NCI-H2227 (cell line): ENCODE results near the gene MYO7A.

Experiments used
- DNase-seq: peaks from one replicate; lab custom pipeline; 2025; ENCODE audit not compliant: unreplicated experiment; lab: John Stamatoyannopoulos, UW

The MYO7A gene

GRCh38 chr11:77110836-77111235, 17.2 kb upstream of the MYO7A start:
- DNase-seq: no peak

DNA sequence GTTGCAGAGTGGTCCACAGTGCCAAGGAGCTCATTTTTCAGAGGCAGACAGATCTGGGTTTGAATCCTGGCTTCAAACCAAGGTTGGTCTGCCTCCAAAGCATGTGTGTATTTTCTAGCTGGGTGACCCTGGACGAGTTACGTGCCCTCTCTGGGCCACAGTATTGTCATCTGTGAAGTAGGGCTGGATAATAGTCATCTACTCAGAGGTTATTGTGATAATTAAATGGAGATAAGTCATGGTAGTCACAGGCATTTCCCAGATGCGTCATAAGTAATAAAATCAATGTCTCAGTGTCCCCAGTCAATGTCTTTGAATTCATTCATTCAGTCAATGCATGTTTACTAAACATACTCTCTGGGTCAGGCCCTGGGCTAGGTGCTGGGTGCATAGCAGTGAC, 16.8 kb upstream of the MYO7A start:
- no peak for DNase-seq

- DNase-seq: no peak
Measured at GRCh38 chr11:77111946-77112345, 16.1 kb upstream of the MYO7A start.

DNA sequence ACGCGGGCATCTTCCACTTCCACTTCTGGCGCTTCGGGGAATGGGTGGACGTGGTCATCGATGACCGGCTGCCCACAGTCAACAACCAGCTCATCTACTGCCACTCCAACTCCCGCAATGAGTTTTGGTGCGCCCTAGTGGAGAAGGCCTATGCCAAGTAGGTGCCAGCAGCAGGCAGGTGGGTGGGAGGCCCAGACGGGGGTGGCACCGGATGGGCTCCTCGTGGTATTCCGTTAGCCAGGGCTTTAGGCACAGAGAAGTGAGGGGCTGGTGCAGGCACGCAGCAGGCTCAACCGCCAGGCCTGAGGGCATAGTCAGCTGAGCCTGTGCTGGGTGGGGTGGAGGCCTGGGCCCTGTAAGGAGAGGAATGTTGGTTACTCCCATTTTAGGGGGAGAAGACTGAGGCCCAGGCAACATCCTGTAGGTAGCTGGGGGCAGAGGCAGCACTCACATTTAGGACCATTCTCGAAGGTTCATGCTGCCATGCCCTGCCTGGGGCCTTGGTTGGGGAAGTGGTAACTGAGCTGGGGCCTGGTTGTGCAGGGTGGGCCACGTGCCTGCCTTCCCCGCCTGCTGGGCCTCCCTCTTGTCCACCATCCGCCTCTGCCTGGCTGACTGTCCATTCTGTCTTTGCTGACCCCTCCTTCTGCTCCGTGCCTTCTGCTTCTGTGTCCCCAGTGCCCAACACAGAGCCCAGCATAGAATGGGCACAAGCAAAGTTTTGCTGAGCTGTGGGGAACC, 15.2 kb upstream of the MYO7A start:
- no peak for DNase-seq

DNA sequence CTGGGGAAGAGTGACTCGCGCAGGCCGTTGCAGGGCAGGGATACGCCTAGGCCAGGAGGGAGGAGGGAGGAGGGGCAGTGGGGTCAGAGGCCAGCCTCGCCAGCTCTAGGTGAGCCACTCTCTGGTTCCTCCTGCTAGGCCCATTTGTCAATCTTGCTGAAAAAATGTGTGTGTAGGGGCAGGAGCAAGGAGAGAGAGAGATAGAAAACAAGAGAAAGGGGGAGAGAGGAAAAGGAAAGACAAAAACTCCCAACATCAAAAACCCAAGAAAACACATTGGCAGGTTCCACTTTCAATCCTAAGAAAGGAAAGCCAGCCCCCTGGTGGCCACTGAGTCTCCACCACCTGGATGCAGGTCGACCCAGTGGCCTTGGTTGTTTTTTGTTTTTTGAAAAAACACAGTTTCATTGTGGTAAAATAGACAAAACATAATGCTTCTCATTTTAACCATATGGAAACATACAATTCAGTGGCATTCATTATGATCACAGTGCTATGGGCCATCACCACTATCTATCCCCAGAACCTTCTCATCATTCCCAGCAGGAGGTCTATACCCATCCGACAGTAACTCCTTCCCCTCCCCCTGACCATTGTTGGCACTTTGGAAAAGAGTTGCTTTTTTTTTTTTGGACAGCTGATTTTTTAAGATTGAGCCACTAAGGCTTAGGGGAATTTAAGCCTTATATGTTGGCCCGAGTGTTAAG, 14.5 kb upstream of the MYO7A start:
- DNase-seq: peak; percentile 54

GRCh38 chr11:77114089-77114463, 14.0 kb upstream of the MYO7A start:
- DNase-seq: no peak

- DNase-seq: no peak
Measured at GRCh38 chr11:77115181-77115611, 12.8 kb upstream of the MYO7A start.

GRCh38 chr11:77115956-77116355, 12.1 kb upstream of the MYO7A start:
- no peak for DNase-seq

DNA sequence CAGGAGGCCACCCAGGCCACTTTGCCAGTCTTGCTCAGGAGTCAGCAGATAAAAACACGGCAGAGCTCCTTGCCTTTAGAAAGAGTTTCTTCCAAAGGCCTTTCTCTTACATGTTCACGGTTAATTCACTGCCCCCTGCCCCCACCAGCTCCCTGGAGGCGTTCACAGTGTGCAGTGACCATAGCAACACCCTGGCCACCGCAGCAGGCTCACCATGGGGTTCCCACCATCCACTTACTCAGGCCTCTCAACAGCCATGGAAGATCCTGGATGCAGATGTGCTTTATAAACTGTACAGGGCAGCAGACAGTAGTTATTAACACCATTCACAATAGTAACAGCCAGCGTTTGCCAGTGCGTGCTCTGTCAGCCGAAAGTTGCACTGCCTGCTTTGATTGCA, 10.6 kb upstream of the MYO7A start:
- DNase-seq: peak; percentile 85

GRCh38 chr11:77118086-77118485, 10.0 kb upstream of the MYO7A start:
- DNase-seq: peak; percentile 43

DNA sequence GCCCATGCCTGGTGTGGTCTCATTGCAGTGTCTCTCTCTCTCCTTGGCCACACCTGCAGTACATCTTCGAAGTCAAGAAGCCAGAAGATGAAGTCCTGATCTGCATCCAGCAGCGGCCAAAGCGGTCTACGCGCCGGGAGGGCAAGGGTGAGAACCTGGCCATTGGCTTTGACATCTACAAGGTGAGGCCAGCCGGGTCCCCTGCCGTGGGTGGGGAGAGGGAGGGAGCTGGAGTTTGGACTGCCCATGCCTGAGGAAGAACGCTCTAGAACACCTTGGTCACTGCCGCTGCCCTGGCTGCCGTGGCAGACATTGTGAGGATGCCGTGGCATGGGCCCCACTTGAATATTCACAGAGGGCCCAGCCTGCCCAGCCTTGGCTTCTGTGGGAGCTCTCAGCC, 9.1 kb upstream of the MYO7A start:
- DNase-seq: no peak

- no peak for DNase-seq
Measured at GRCh38 chr11:77119531-77119936, 8.5 kb upstream of the MYO7A start.

- no peak for DNase-seq
Measured at GRCh38 chr11:77120571-77120970, 7.5 kb upstream of the MYO7A start.

DNA sequence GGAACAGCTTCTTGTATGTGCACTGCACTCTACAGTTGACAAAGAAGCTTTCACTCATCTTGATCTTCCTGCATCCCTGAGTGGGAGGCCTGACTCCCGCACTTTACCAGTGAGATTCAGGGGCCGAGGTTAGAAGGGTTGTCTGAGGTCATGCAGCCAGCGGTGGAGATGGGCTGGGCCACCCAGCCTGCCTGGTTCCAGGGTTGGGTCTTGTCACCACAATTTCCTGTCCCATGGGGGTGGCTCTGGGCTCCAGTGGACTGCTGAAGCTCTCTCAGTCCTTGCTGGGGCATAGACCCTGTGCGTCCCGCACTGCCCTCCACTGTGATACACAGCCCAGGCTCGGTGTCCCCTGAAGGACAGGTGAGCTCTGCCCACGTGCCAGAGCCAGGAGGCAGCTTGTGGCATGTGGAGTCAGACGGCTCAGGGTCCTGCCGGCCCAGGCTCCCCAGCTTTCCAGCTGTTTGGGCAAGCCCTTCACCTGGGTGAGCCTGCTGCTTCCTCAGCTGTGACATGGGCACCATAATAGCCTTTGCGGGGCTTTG, 6.9 kb upstream of the MYO7A start:
- DNase-seq: no peak

DNA sequence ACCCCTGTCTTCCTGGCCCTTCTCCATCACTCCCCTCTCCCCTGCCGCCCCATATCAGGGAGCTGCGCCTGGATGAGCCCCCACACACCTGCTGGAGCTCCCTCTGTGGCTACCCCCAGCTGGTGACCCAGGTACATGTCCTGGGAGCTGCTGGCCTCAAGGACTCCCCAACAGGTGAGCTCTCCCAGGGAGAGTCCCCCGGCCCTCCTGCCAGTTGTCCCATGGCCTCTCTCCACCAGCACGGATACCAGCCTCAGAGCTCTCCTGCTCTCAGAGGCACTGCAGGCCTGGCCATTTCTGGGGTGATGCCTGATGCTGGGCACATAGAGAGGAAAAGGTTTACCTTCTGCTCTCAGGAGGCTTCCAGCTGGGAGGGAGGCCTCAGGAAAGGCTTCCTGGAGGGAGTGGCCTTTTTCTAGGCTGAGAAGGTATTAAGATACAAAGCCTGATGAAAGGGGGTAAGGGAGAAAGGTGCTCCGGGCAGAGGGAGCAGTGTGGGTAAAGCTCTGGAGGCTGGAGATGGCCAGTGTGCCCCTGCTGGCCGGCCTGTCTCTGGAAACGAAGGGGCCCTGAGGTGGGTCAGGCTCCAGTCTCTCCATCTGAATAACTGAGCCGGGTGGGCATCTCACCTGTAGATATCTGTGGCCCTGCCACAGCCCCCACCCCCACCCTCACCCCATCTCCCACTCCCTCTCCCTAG, 6.0 kb upstream of the MYO7A start:
- DNase-seq: no peak

DNA sequence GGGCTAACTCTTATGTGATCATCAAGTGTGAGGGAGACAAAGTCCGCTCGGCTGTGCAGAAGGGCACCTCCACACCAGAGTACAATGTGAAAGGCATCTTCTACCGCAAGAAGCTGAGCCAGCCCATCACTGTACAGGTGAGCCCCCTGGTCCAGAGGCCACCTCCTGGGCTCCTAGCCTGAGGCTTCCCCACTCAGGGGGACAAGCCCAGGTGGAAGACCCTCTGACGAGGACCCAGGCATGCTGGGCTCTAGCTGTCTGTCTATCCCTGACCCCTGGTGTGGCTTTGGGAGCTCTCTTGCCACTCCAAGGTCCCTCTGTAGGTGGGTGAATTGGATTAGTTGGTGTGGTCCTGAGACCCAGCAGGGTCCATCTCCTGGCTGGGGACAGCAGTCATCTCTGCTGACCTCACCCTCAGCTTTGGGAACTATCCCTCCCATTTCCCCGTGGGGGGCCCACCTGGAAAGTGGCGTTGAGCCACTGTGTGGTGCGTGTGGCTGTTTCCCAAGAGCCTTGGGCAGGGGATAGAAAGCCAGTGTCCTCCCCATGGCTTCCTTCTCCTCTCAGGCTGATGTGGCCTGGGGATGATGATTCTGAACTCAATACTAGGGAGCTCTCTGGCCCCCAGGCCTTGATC, 5.4 kb upstream of the MYO7A start:
- no peak for DNase-seq

- no peak for DNase-seq
Measured at GRCh38 chr11:77123591-77123990, 4.5 kb upstream of the MYO7A start.

DNA sequence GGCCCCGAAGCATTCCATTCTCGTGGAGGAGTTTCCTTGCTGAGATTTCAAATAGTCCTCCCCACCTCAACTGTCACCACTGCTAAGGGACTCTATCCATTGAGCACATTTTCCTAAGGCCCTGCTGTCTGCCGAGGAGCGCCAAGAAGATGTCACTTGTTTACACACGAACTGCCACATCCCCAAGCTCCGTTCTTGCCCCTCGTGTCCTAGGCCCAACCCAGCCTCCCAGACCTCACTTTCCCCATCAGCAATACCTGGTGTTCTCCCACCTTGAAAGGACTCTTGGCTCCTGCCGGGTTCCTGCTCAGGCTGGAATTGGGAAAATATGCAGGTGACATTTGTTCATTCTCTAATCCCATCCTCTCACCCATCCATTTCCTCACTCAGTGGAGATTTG, 4.0 kb upstream of the MYO7A start:
- DNase-seq: no peak

DNA sequence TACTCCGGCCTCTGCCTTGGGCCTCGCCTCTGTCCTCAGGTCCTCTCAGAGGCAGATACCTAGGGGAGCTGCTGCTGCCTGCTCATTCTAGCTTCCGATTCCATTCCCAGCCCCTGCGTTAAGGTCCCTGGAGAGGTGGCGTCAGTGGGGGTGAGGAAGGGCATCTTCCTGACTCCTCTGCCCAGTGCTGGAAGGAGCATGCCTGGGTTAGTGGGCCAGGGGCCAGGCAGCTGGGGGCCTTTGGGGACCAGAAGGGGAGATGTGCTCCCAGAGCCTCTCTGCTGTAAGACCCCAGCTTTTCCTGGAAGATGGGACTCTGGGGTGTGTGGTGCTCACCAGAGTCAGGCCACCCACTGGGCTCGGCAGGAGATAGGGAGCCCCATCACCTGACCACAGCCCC, 3.6 kb upstream of the MYO7A start:
- DNase-seq: no peak

DNA sequence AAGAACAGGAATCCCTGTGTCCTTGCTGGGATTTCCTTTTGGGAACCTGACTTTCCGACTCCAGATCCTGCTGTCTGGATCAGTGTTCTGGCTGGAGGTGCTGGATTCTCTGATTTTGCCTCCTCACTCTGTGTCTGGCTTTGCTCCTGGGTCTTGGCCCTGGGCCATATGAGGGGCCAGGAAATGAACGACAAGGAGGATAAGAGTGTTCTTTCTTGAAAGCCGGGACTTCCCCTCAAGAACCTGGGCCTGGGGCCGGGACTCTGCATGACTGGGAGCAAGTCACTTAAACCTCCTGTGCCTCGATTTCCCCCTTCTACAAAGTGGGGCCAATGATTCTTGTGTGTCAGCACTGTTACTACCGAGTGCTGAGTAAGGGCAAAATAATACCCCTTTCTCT, 2.9 kb upstream of the MYO7A start:
- DNase-seq: no peak

DNA sequence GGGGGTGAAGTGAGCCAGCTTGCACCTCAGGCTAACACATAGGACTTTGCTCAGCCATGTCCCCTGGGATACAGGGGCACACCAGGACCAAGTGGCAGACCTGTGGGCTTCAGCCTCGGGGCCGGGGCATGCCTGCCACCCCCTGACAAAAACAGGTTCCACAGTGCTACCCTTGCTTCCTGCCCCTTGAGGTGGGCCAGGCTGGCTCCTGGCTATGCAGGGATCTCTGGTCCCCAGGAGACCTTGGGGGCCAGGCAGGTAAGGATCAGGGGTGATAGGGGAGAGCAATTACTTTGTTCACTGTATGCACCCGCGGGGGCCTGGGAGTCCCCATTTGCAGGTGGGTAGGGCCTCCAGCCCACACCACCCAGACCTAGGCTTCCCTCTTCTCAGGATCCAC, 2.4 kb upstream of the MYO7A start:
- no peak for DNase-seq
